BLaER1 treated with 17β-estradiol and CSF1 and Interleukin-3, amounts not matched to agents 10 nM and 100 nM (cell line): ENCODE measurements around the gene HEATR9.
A peak's percentile ranks its signal among the peaks of the same experiment; 100 is the strongest.

Experiments
- H3K27ac ChIP-seq, 11 experiments: shearing (Covaris generic); formaldehyde crosslinking; 2 replicates each; pipeline ENCODE4 v1.8.1; 2022
- H3K27me3 ChIP-seq, 11 experiments: shearing (Covaris generic); formaldehyde crosslinking; 2 replicates each; pipeline ENCODE4 v1.8.1; 2022
- H3K36me3 ChIP-seq, 11 experiments: shearing (Covaris generic); formaldehyde crosslinking; 2 replicates each; pipeline ENCODE4 v1.8.1; 2022
- H3K4me1 ChIP-seq, 10 experiments: shearing (Covaris generic); formaldehyde crosslinking; 2 replicates each; pipeline ENCODE4 v1.8.1; 2022
- H3K4me2 ChIP-seq, 11 experiments: shearing (Covaris generic); formaldehyde crosslinking; 2 replicates each; pipeline ENCODE4 v1.8.1; 2022
- H3K4me3 ChIP-seq, 10 experiments: shearing (Covaris generic); formaldehyde crosslinking; 2 replicates each; pipeline ENCODE4 v1.8.1; 2022
- H3K9ac ChIP-seq, 11 experiments: shearing (Covaris generic); formaldehyde crosslinking; 2 replicates each; pipeline ENCODE4 v1.8.1; 2022
- H3K9me3 ChIP-seq, 11 experiments: shearing (Covaris generic); formaldehyde crosslinking; replicated peaks in 1 of 11; 2 replicates each; pipeline ENCODE4 v1.8.1; 2022
- H4K20me1 ChIP-seq, 11 experiments: shearing (Covaris generic); formaldehyde crosslinking; 2 replicates each; pipeline ENCODE4 v1.8.1; 2022
- Cebpa-rat ChIP-seq, 11 experiments: shearing (Covaris generic); IDR thresholded peaks; 2 replicates each; pipeline ENCODE4 v1.8.1; 2022

The HEATR9 gene

GRCh38 chr17:35855965-35856364 is 12.7 kb downstream of the HEATR9 start:
- H3K27me3 ChIP-seq: no peaks in the 10 kb centered on the region
- H3K4me1 ChIP-seq: no peaks in the 10 kb centered on the region
- no peak overlapping the region for H3K4me2 ChIP-seq
- no peak overlapping the region for H3K9ac ChIP-seq
- peaks cover 37 to 70% (median 49%) of the 10 kb centered on the region in 11 experiments for H3K36me3 ChIP-seq
- no peak overlapping the region for H3K4me3 ChIP-seq
- H3K9me3 ChIP-seq: no peaks in the 10 kb centered on the region
- peaks cover 0 to 8% (median 0%) of the 10 kb centered on the region in 11 experiments; a peak in 1 of 22 replicates for H4K20me1 ChIP-seq
- no peak overlapping the region for H3K27ac ChIP-seq
- TF ChIP-seq Cebpa-rat (IDR thresholded peaks at IDR 0.05): no peak

DNA sequence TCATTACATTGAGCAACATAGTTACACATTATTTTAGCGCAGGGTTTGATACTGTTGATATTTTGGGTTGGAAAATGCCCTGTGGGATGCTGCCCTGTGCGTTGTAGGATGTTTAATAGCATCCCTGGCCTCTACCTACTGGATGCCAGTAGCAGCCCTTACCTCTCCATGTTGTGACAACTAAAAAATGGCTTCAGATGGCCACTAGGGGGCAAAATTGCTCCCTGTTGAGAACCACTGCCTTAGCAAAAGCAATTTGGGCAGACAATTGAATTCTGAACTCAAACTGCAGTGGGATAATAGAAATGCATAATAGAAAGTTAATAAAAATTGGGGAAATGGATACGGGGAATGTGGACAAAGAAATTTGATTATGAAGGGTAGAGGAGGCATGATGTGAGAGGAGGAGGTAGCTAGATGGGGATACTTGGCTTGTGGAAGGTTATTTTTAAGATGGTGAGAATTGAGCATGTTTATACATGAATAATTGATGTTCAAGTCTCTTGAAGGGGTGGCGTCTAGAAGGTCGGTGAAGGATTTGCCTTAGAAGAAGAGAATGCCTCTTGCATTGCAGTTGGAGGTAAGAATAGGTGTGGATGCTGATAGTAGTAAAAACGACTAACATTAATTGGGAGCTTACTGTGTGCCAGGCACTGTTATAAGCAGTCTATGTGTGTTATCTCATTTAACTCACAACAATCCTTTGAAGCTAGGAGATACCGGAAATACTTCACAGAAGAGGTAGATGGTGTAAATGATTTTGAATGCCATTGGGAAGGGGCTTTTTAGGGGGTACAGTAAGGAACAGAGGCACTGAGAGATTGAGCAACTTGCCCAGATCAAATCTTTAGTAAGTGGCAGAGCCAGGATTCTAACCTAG is 19.0 kb downstream of the HEATR9 start:
- Histone ChIP-seq H3K4me1 (no peaks in the 10 kb centered on the region), H3K27me3 (no peaks in the 10 kb centered on the region), H3K4me3 (no peak overlapping the region), H3K36me3 (peaks cover 68 to 100% (median 90%) of the 10 kb centered on the region in 11 experiments), H3K9me3 (no peaks in the 10 kb centered on the region), H3K27ac (no peak overlapping the region), H3K4me2 (no peak overlapping the region), H3K9ac (no peak overlapping the region), H4K20me1 (peaks cover 13 to 42% (median 20%) of the 10 kb centered on the region in 11 experiments; a peak in 18 of 22 replicates)
- TF ChIP-seq Cebpa-rat (IDR thresholded peaks at IDR 0.05): no peak

GRCh38 chr17:35847633-35848373 is 20.9 kb downstream of the HEATR9 start:
- no peak overlapping the region for H3K27ac ChIP-seq
- H3K9me3 ChIP-seq: no peaks in the 10 kb centered on the region
- peaks cover 84 to 100% (median 96%) of the 10 kb centered on the region in 11 experiments for H3K36me3 ChIP-seq
- TF ChIP-seq Cebpa-rat (IDR thresholded peaks at IDR 0.05): no peak
- H3K9ac ChIP-seq: peak overlapping the region in 1 of 11 experiments; percentile 44; a peak in 1 of 22 replicates
- peaks cover 13 to 54% (median 31%) of the 10 kb centered on the region in 11 experiments; a peak in 19 of 22 replicates for H4K20me1 ChIP-seq
- H3K27me3 ChIP-seq: no peaks in the 10 kb centered on the region
- no peak overlapping the region for H3K4me2 ChIP-seq
- no peaks in the 10 kb centered on the region for H3K4me1 ChIP-seq
- no peak overlapping the region for H3K4me3 ChIP-seq

DNA sequence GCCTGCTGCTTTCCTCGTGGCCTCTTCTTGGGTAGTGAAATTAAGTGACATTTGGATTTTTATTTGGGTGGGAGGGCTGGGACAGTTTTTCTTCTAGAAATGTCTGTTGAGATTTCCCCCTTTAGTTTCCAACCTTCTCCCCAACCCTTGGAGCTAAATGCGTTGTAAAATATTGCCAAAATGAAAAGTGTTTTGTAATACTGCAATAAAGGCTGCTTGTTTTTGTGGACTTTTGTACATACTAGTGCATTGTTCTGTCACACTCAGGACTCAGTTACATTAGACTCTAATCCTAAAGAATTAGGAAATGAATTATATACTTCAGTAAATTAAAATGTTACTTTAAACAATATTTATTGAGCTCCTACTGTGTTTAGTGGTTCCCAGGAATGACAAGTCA is 21.7 kb downstream of the HEATR9 start:
- Histone ChIP-seq H4K20me1 (peaks cover 13 to 55% (median 31%) of the 10 kb centered on the region in 11 experiments; a peak in 19 of 22 replicates), H3K36me3 (peaks cover 84 to 100% (median 97%) of the 10 kb centered on the region in 11 experiments), H3K27ac (no peak overlapping the region), H3K9me3 (no peaks in the 10 kb centered on the region), H3K9ac (no peak overlapping the region), H3K4me1 (no peaks in the 10 kb centered on the region), H3K4me2 (no peak overlapping the region), H3K27me3 (no peaks in the 10 kb centered on the region), H3K4me3 (no peak overlapping the region)
- no peak for TF ChIP-seq Cebpa-rat (IDR thresholded peaks at IDR 0.05)

GRCh38 chr17:35846055-35846809 is 22.5 kb downstream of the HEATR9 start:
- H3K27me3 ChIP-seq: no peaks in the 10 kb centered on the region
- H3K4me2 ChIP-seq: no peak overlapping the region
- no peak overlapping the region for H3K9ac ChIP-seq
- TF ChIP-seq Cebpa-rat (IDR thresholded peaks at IDR 0.05): no peak
- H4K20me1 ChIP-seq: peaks cover 15 to 58% (median 39%) of the 10 kb centered on the region in 11 experiments; a peak in 19 of 22 replicates
- H3K36me3 ChIP-seq: peaks cover 89 to 100% (median 97%) of the 10 kb centered on the region in 11 experiments
- no peaks in the 10 kb centered on the region for H3K9me3 ChIP-seq
- no peak overlapping the region for H3K27ac ChIP-seq
- H3K4me1 ChIP-seq: no peaks in the 10 kb centered on the region
- H3K4me3 ChIP-seq: no peak overlapping the region

DNA sequence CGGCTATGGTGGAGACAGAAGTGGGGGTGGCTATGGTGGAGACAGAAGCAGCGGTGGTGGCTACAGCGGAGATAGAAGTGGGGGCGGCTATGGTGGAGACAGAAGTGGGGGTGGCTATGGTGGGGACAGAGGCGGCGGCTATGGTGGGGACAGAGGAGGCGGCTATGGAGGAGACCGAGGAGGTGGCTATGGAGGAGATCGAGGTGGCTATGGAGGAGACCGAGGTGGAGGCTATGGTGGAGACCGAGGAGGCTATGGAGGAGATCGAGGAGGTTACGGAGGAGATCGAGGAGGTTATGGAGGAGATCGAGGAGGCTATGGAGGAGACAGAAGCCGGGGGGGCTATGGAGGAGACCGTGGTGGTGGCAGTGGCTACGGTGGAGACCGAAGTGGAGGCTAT is 24.1 kb downstream of the HEATR9 start:
- H4K20me1 ChIP-seq: peaks cover 12 to 59% (median 42%) of the 10 kb centered on the region in 11 experiments; a peak in 20 of 22 replicates

DNA sequence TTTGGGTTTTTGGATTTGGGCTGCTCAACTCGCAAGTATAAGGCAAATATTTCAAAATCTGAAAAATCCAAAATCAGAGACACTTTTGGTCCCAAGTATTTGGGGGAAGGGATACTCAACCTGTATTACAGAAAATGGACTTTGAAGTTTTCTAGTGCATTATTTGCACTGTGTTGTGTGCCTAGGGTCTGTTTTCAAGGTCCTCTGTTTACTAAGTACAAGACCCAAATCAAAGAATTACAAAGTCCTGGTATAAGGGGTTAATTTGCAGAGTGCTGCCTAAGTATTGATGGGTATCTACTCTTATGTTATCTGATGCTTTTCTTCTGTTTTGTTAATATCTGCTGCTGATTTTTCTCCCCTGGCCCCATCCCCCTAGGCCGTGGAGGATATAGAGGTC is 25.0 kb downstream of the HEATR9 start:
- Histone ChIP-seq H3K9ac (no peak overlapping the region), H3K4me1 (peaks cover 0 to 5% (median 0%) of the 10 kb centered on the region in 10 experiments; a peak in 9 of 20 replicates), H3K4me2 (no peak overlapping the region), H3K27ac (no peak overlapping the region), H3K4me3 (no peak overlapping the region), H3K36me3 (peaks cover 94 to 100% (median 98%) of the 10 kb centered on the region in 11 experiments), H4K20me1 (peaks cover 11 to 57% (median 44%) of the 10 kb centered on the region in 11 experiments; a peak in 20 of 22 replicates), H3K27me3 (no peaks in the 10 kb centered on the region), H3K9me3 (no peaks in the 10 kb centered on the region)
- no peak for TF ChIP-seq Cebpa-rat (IDR thresholded peaks at IDR 0.05)

More for the DNA sequence above, 24.1 kb downstream of the HEATR9 start:
- no peaks in the 10 kb centered on the region for H3K9me3 ChIP-seq
- H3K4me2 ChIP-seq: no peak overlapping the region
- peaks cover 93 to 100% (median 97%) of the 10 kb centered on the region in 11 experiments for H3K36me3 ChIP-seq
- H3K4me1 ChIP-seq: no peaks in the 10 kb centered on the region
- TF ChIP-seq Cebpa-rat (IDR thresholded peaks at IDR 0.05): no peak
- H3K4me3 ChIP-seq: no peak overlapping the region
- no peak overlapping the region for H3K9ac ChIP-seq
- H3K27me3 ChIP-seq: no peaks in the 10 kb centered on the region
- no peak overlapping the region for H3K27ac ChIP-seq

GRCh38 chr17:35842239-35842638 is 26.5 kb downstream of the HEATR9 start:
- no peak overlapping the region for H3K27ac ChIP-seq
- H3K36me3 ChIP-seq: peaks cover 95 to 100% (median 98%) of the 10 kb centered on the region in 11 experiments
- H3K27me3 ChIP-seq: no peaks in the 10 kb centered on the region
- no peak overlapping the region for H3K4me3 ChIP-seq
- peaks cover 6 to 58% (median 38%) of the 10 kb centered on the region in 11 experiments; a peak in 18 of 22 replicates for H4K20me1 ChIP-seq
- H3K9me3 ChIP-seq: no peaks in the 10 kb centered on the region
- H3K4me1 ChIP-seq: peaks cover 0 to 9% (median 0%) of the 10 kb centered on the region in 10 experiments; a peak in 9 of 20 replicates
- no peak overlapping the region for H3K4me2 ChIP-seq
- TF ChIP-seq Cebpa-rat (IDR thresholded peaks at IDR 0.05): no peak
- no peak overlapping the region for H3K9ac ChIP-seq
